HG03045 (cell line): ENCODE measurements around the gene LGR6.

Experiments
- ATAC-seq: cut with Tn5 transposase; IDR thresholded peaks from one replicate; pipeline ENCODE4 v1.9.1; 2021; ENCODE audit warnings: mild to moderate bottlenecking, moderate library complexity; ENCODE audit not compliant: unreplicated experiment

Gene LGR6

GRCh38 chr1:202199040-202199889 is 5.7 kb downstream of the LGR6 start:
- no peak for ATAC-seq

GRCh38 chr1:202200112-202200548 is 6.5 kb downstream of the LGR6 start:
- ATAC-seq = no peak

GRCh38 chr1:202200669-202201068 is 7.1 kb downstream of the LGR6 start:
- ATAC-seq = no peak

GRCh38 chr1:202201266-202201665 is 7.7 kb downstream of the LGR6 start:
- ATAC-seq = no peak

- no peak for ATAC-seq
These were observed 8.4 kb downstream of the LGR6 start for GRCh38 chr1:202201971-202202370.

DNA sequence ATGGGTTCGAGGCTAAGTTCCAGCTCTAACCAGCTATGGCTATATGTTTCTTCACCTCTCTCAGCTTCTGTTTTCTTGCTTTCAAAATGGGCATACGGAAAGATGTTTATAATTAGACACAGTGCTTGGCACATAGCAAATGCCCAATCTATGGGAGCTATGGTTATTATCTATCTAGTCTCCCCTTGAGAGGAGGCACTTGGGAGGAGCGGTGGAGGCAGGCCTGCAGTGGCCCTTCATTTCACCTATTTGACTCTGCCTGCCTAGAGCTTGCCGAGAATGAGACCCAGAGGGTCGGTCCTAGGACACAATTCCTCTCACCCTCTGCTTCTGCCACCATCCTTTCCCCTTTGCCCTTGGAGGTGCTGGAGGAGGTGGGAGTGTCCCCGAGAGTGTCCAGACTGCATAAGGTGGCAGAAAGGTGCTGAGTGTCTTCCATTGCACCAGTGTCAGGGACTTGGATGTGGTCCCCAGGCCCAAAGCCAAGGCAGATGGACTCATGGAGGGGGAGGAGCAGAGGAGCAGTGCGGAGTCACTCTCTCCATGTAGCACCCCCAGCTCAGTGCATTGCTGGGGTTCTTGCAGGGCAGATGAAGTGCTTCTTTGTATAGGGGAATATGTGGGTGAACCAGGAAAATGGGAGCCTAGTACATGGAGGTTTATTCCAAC is 9.0 kb downstream of the LGR6 start:
- ATAC-seq = no peak

- ATAC-seq = no peak
These were observed 9.8 kb downstream of the LGR6 start for GRCh38 chr1:202203238-202204039.

GRCh38 chr1:202204065-202204464 is 10.5 kb downstream of the LGR6 start:
- no peak for ATAC-seq

- ATAC-seq = no peak
These were observed 12.1 kb downstream of the LGR6 start for GRCh38 chr1:202205523-202206190.

DNA sequence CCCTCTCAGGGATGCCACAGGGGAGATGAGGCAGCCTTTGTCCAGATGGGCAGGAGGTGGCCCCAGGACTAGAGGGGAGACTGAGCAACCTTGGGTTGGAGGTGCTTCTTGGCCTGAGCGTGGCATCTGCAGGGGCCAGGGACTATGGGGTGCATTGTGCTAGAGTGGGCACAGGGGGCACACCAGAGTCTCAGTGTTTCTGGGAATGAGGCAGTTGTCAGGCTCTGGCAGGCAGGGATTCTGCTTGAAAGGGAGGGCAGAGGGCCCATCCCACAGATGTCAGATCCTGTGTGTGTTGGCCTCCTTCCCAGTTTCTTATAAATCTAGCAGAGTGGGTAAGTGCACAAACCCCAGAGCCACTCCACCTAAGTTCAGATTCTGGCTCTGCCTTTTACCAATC is 13.7 kb downstream of the LGR6 start:
- no peak for ATAC-seq

GRCh38 chr1:202208351-202208857 is 14.8 kb downstream of the LGR6 start:
- ATAC-seq = no peak

GRCh38 chr1:202210385-202210784 is 16.8 kb downstream of the LGR6 start:
- no peak for ATAC-seq

DNA sequence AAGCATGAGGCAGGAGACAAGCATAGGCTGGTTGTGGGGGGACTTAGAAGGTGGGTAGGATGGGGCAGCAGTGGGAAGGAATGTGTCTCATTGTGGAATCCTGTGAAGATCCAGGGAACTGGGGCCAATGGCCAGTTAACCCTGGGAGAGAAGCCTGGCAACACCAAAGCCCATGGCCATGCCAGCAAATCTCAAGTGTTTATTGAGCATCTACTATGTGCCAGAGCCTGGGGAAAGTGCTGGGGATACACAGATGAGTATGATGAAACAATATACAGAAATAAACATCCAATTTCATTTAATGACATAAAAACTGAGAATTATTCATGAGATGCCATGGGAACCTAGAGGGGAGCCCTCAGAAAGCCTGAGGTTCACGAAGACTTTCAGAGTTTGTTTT is 17.4 kb downstream of the LGR6 start:
- ATAC-seq = no peak

- ATAC-seq = no peak
These were observed 19.2 kb downstream of the LGR6 start for GRCh38 chr1:202212787-202213186.

- ATAC-seq = no peak
These were observed 19.9 kb downstream of the LGR6 start for GRCh38 chr1:202213361-202214088.

GRCh38 chr1:202214089-202214843 is 20.7 kb downstream of the LGR6 start:
- ATAC-seq = no peak

- no peak for ATAC-seq
These were observed 22.0 kb downstream of the LGR6 start for GRCh38 chr1:202215472-202216130.

GRCh38 chr1:202216691-202217090 is 23.1 kb downstream of the LGR6 start:
- no peak for ATAC-seq

- ATAC-seq = no peak
These were observed 23.9 kb downstream of the LGR6 start for GRCh38 chr1:202217516-202217915.
